Activated CD8-positive, alpha-beta T cell treated with anti-CD3 and anti-CD28 coated beads, Interleukin-2, amount 10 ng/mL, durations not matched to agents 7 days and 5 days (primary cell): Measurements from ENCODE around the gene LCN10. TPM values are rescaled to one million over a fixed set of nuclear protein-coding genes. Genes with fewer than 3 reads are reported as not detected.
"Not testable (repeated sequence)": the region's sequence is repeated elsewhere in the genome, so short reads cannot be mapped to it uniquely, and the experiment has no call there.

Source experiments
- ATAC-seq: fragments of 150-1000 bp; cut with Tn5 transposase; one replicate; pipeline ENCODE4 v1.10.0; 2021; ENCODE audit warnings: moderate library complexity
- CTCF ChIA-PET: fragments of 350-600 bp; sonication (Branson Sonifier 250); formaldehyde crosslinking; loops from one replicate; lab custom pipeline; 2021; ENCODE audit warnings: antibody characterized with exemption; lab: Charles Lee
- POLR2A ChIA-PET: fragments of 350-600 bp; sonication (Branson Sonifier 250); formaldehyde crosslinking; loops from one replicate; lab custom pipeline; 2021; ENCODE audit warnings: antibody characterized with exemption; lab: Charles Lee
- DNase-seq: peaks from one replicate; pipeline ENCODE4 v3.0.0-alpha.2; 2020
- H3K27ac Mint-ChIP-seq: one replicate; pipeline ENCODE4 v1.8.0; 2021; ENCODE audit warnings: mild to moderate bottlenecking, mixed read lengths
- H3K27me3 Mint-ChIP-seq: one replicate; pipeline ENCODE4 v1.8.0; 2021; ENCODE audit warnings: low read depth, mixed read lengths
- H3K36me3 Mint-ChIP-seq: one replicate; pipeline ENCODE4 v1.8.0; 2021; ENCODE audit warnings: low read depth, mixed read lengths
- H3K4me1 Mint-ChIP-seq: one replicate; pipeline ENCODE4 v1.8.0; 2021; ENCODE audit warnings: low read depth, mixed read lengths
- H3K4me3 Mint-ChIP-seq: one replicate; pipeline ENCODE4 v1.8.0; 2021; ENCODE audit warnings: mild to moderate bottlenecking, mixed read lengths
- H3K9me3 Mint-ChIP-seq: one replicate; pipeline ENCODE4 v1.8.0; 2022; ENCODE audit warnings: mixed read lengths; ENCODE audit not compliant: insufficient read depth
- total RNA-seq, 2 experiments: library from RNA; stranded (reverse); gene quantifications; one replicate each; pipeline ENCODE4 v1.2.3, GENCODE V29; 2021

LCN10 gene
- total RNA-seq, 2 experiments from 2014 or later: 1.8 to 2.4 TPM

GRCh38 chr9:136766410-136767120 is 23.8 kb upstream of the LCN10 start:
- POLR2A ChIA-PET: interaction anchor here (0.6 to 1.2 kb wide), 2 partner anchors 37 to 40 kb away, joined by 3 to 4 read pairs; no protein-coding TSS in a partner anchor
- H3K4me1 Mint-ChIP-seq: peaks cover 11% of the 10 kb centered on the region
- not testable (repeated sequence) for H3K4me3 Mint-ChIP-seq, H3K27ac Mint-ChIP-seq, ATAC-seq, H3K36me3 Mint-ChIP-seq, H3K27me3 Mint-ChIP-seq, H3K9me3 Mint-ChIP-seq
- peak; percentile 58 for DNase-seq
- CTCF ChIA-PET: interaction anchor here (0.9 to 1.7 kb wide), 5 partner anchors 9 to 268 kb away, joined by 3 to 6 read pairs (median 4); partner anchors contain the start of gene LCN8

- DNase-seq, H3K27me3 Mint-ChIP-seq, H3K9me3 Mint-ChIP-seq, H3K27ac Mint-ChIP-seq, ATAC-seq, H3K4me3 Mint-ChIP-seq, H3K36me3 Mint-ChIP-seq: not testable (repeated sequence)
- POLR2A ChIA-PET: interaction anchor here (1.2 kb wide), 1 partner anchor 39 kb away, joined by 4 read pairs; no protein-coding TSS in a partner anchor
- peaks cover 11% of the 10 kb centered on the region for H3K4me1 Mint-ChIP-seq
- CTCF ChIA-PET: interaction anchor here (0.9 to 1.7 kb wide), 5 partner anchors 8 to 269 kb away, joined by 3 to 6 read pairs (median 4); partner anchors contain the start of gene LCN8
These were observed 23.1 kb upstream of the LCN10 start for GRCh38 chr9:136765745-136766409.

GRCh38 chr9:136765041-136765440 is 22.3 kb upstream of the LCN10 start:
- ATAC-seq (no peak), DNase-seq (no peak)
- Mint-ChIP-seq H3K27ac (no peak overlapping the region), H3K4me3 (no peak overlapping the region), H3K4me1 (peaks cover 11% of the 10 kb centered on the region), H3K27me3 (no peaks in the 10 kb centered on the region), H3K9me3 (no peaks in the 10 kb centered on the region), H3K36me3 (no peaks in the 10 kb centered on the region)
- POLR2A ChIA-PET: interaction anchor here (1.4 kb wide), 1 partner anchor 37 kb away, joined by 5 read pairs; no protein-coding TSS in a partner anchor
- CTCF ChIA-PET: no interaction called here

GRCh38 chr9:136764301-136764891 is 21.7 kb upstream of the LCN10 start, which contains the start of gene LCN15:
LCN15 (minus strand) TSS chr9:136764518; CDS start chr9:136764488, 30 bp downstream.
- no peak for ATAC-seq
- Mint-ChIP-seq H3K27ac (no peak within 1 kb of the TSS), H3K9me3 (no peaks in the 10 kb centered on the region), H3K4me1 (peaks cover 11% of the 10 kb centered on the region), H3K4me3 (no peak within 1 kb of the TSS), H3K36me3 (no peaks in the 10 kb centered on the region), H3K27me3 (no peaks in the 10 kb centered on the region)
- POLR2A ChIA-PET: interaction anchor here (1.4 kb wide), 1 partner anchor 37 kb away, joined by 5 read pairs; no protein-coding TSS in a partner anchor
- CTCF ChIA-PET: no interaction called here
- no peak for DNase-seq

GRCh38 chr9:136763649-136764035 is 20.9 kb upstream of the LCN10 start:
- ChIA-PET CTCF (interaction anchor here (1.0 kb wide), 1 partner anchor 35 kb away, joined by 3 read pairs; no protein-coding TSS in a partner anchor), POLR2A (interaction anchor here (1.4 kb wide), 1 partner anchor 36 kb away, joined by 5 read pairs; no protein-coding TSS in a partner anchor)
- Mint-ChIP-seq H3K27ac (no peak overlapping the region), H3K27me3 (no peaks in the 10 kb centered on the region), H3K4me1 (peaks cover 11% of the 10 kb centered on the region), H3K9me3 (no peaks in the 10 kb centered on the region), H3K4me3 (no peak overlapping the region), H3K36me3 (no peaks in the 10 kb centered on the region)
- no peak for DNase-seq
- ATAC-seq: no peak

GRCh38 chr9:136762915-136763648 is 20.3 kb upstream of the LCN10 start:
- peaks cover 11% of the 10 kb centered on the region for H3K4me1 Mint-ChIP-seq
- DNase-seq (peak; percentile 57), ATAC-seq (peak; percentile 50)
- no peak overlapping the region for H3K4me3 Mint-ChIP-seq
- POLR2A ChIA-PET: no interaction called here
- CTCF ChIA-PET: interaction anchor here (1.0 kb wide), 1 partner anchor 34 kb away, joined by 3 read pairs; no protein-coding TSS in a partner anchor
- H3K27ac Mint-ChIP-seq: no peak overlapping the region
- H3K27me3 Mint-ChIP-seq: no peaks in the 10 kb centered on the region
- H3K36me3 Mint-ChIP-seq: no peaks in the 10 kb centered on the region
- no peaks in the 10 kb centered on the region for H3K9me3 Mint-ChIP-seq

- POLR2A ChIA-PET: no interaction called here
- Mint-ChIP-seq H3K27me3 (no peaks in the 10 kb centered on the region), H3K36me3 (no peaks in the 10 kb centered on the region), H3K4me3 (no peak overlapping the region), H3K27ac (no peak overlapping the region), H3K9me3 (no peaks in the 10 kb centered on the region), H3K4me1 (peaks cover 11% of the 10 kb centered on the region)
- DNase-seq: no peak
- CTCF ChIA-PET: no interaction called here
- no peak for ATAC-seq
These were observed 19.5 kb upstream of the LCN10 start for GRCh38 chr9:136762221-136762691.

- ATAC-seq: no peak
- Mint-ChIP-seq H3K4me3 (no peak overlapping the region), H3K27me3 (no peaks in the 10 kb centered on the region), H3K4me1 (peaks cover 6% of the 10 kb centered on the region), H3K9me3 (no peaks in the 10 kb centered on the region), H3K36me3 (no peaks in the 10 kb centered on the region), H3K27ac (no peak overlapping the region)
- CTCF ChIA-PET: interaction anchor here (1.9 to 2.2 kb wide), 2 partner anchors 11 to 16 kb away, joined by 8 to 9 read pairs; no protein-coding TSS in a partner anchor
- POLR2A ChIA-PET: no interaction called here
- DNase-seq: no peak
These were observed 18.8 kb upstream of the LCN10 start for GRCh38 chr9:136761545-136761981.

- H3K9me3 Mint-ChIP-seq, POLR2A ChIA-PET, H3K27ac Mint-ChIP-seq, H3K4me1 Mint-ChIP-seq, H3K27me3 Mint-ChIP-seq, H3K4me3 Mint-ChIP-seq, H3K36me3 Mint-ChIP-seq: not testable (repeated sequence)
- CTCF ChIA-PET: interaction anchor here (0.5 to 2.2 kb wide), 3 partner anchors 10 to 17 kb away, joined by 4 to 9 read pairs (median 8); no protein-coding TSS in a partner anchor
- ATAC-seq (peak; percentile 42), DNase-seq (peak; percentile 46)
These were observed 18.2 kb upstream of the LCN10 start for GRCh38 chr9:136760834-136761544.

- H3K36me3 Mint-ChIP-seq: no peaks in the 10 kb centered on the region
- H3K4me1 Mint-ChIP-seq: peaks cover 1% of the 10 kb centered on the region
- POLR2A ChIA-PET: no interaction called here
- no peaks in the 10 kb centered on the region for H3K27me3 Mint-ChIP-seq
- no peak overlapping the region for H3K27ac Mint-ChIP-seq
- CTCF ChIA-PET: interaction anchor here (0.5 to 2.2 kb wide), 3 partner anchors 9 to 17 kb away, joined by 4 to 9 read pairs (median 8); no protein-coding TSS in a partner anchor
- no peaks in the 10 kb centered on the region for H3K9me3 Mint-ChIP-seq
- H3K4me3 Mint-ChIP-seq: no peak overlapping the region
- ATAC-seq (no peak), DNase-seq (no peak)
These were observed 17.7 kb upstream of the LCN10 start for GRCh38 chr9:136760424-136760823.
